LoVo (cell line): Measurements from ENCODE around the gene CHMP1A.
"Not testable (repeated sequence)": the region's sequence is repeated elsewhere in the genome, so short reads cannot be mapped to it uniquely, and the experiment has no call there.

Source experiments
- DNase-seq: peaks from one replicate; pipeline ENCODE4 v3.0.0-alpha.2; 2016; ENCODE audit warnings: low spot score

Gene CHMP1A

DNA sequence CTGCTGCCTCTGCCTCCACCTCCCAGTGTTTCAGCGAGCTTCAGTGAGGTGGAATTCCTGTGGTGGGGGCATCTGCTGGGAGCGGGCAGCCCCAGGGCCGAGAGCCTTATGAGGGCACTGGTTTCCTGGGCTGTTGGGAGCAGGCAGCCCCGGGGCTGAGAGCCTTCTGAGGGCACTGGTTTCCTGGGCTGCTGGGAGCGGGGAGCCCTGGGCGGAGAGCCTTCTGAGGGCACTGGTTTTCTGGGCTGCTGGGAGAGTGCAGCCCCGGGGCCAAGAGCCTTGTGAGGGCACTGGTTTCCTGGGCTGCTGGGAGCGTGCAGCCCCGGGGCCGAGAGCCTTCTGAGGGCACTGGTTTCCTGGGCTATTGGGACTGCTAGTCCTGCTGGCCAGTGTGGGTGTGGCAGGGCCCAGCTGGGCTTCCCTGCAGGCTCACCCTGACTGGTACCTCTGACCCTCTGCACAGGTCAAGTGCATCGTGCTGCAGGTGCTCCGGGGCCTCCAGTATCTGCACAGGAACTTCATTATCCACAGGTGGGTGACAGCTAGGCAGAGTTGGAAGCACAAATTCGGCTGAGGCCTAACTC, 34.6 kb upstream of the CHMP1A start:
- no peak for DNase-seq

DNA sequence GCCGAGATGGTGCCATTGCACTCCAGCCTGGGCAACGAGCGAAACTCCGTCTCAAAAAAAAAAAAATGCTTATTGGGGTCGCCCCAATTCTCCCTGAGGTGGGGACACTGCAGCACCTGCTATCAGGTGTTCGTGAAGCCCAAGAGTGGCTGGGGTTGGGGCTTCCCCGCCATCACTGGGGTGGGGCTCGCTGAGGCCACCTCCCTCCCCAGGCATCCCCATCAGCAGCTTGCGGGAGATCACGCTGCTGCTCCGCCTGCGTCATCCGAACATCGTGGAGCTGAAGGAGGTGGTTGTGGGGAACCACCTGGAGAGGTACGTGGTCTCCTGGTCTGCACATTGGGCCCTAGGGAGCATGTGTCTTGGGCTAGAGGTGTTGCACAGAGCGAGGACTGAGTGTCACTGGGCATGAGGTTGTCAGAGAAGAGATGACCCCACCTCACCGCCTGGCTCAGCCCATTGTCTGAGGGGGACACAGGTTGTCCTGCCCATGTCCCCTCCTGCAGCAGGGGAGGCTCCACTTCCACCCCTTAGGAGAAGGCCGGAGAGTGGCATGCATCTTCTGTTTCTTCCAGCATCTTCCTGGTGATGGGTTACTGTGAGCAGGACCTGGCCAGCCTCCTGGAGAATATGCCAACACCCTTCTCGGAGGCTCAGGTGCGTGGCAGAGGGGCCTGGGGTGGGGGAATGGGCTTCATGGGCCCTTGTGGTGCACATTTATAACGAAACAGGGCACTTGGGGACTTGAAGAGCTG, 33.9 kb upstream of the CHMP1A start:
- DNase-seq = no peak

DNA sequence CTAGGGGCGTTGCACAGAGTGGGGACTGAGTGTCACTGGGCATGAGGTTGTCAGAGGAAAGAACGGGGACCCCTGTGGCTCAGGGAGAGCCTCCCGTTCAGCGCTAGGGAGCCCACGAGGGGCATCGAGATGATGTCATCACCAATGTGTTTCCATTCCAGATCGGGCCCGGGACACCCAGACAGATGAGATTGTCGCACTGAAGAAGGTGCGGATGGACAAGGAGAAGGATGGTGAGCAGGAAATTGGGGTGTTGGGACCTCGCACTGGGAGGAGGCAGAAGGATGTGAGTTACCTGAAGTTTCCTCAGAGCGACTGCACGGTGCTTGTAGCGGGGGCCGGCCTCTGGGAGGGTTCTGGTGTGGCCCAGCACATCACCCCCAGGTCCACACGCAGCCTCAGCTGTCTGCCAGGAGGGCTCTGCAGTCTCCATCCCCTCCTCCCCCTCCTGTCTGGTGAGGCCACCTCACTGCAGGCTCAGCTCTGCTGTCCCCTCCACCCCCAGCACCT, 32.9 kb upstream of the CHMP1A start:
- DNase-seq = no peak

DNA sequence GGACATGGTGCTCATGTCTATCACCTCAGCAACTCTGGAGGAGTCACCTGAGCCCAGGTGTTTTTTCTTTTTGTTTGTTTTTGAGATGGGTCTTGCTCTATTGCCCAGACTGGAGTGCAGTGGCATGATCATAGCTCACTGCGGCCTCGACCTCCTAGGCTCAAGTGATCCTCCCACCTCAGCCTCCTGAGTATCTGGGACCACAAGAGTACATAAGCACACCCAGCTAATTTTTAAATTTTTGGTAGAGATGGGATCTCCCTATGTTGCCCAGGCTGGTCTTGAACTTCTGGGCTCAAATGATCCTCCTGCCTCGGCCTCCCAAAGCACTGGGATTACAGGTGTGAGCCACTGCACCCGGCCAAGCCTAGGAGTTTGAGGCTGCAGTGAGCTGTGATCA, 32.1 kb upstream of the CHMP1A start:
- not testable (repeated sequence) for DNase-seq

DNA sequence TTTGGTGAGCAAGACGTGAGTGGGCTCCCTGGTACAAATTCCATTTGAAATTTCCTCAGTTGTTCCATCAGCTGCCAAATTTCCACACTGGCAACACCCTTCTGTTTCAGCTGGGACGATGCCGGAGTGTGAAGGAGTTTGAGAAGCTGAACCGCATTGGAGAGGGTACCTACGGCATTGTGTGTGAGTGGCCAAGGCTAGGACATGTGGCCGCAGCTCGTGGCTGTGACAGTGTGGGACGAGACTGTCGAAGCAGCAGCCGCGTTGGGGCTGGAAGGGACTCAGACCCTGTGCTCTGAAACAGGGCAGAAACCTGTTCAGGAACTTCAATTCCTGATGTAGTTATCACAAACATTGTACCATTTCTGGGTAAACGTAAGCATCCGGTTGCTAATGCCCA, 31.6 kb upstream of the CHMP1A start:
- no peak for DNase-seq

DNA sequence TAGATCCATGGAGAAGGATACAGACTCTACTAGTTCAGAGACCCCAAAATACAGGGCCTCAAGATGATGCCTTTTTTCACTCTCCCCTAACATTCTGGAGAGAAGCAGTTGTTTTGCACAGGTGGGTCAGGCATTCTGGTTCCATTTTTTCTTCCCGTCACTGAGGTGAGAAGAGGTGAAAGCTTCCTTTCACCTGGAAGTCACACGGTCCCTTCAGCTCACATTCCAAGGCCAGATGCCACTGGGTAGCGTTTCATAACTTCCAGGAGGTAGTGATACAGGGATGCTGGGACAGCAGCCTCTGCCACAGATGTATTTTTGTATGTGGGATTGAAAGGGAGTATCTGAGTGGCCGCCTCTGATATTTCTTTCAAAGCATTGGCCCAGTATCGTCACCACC, 30.9 kb upstream of the CHMP1A start:
- DNase-seq = no peak

DNA sequence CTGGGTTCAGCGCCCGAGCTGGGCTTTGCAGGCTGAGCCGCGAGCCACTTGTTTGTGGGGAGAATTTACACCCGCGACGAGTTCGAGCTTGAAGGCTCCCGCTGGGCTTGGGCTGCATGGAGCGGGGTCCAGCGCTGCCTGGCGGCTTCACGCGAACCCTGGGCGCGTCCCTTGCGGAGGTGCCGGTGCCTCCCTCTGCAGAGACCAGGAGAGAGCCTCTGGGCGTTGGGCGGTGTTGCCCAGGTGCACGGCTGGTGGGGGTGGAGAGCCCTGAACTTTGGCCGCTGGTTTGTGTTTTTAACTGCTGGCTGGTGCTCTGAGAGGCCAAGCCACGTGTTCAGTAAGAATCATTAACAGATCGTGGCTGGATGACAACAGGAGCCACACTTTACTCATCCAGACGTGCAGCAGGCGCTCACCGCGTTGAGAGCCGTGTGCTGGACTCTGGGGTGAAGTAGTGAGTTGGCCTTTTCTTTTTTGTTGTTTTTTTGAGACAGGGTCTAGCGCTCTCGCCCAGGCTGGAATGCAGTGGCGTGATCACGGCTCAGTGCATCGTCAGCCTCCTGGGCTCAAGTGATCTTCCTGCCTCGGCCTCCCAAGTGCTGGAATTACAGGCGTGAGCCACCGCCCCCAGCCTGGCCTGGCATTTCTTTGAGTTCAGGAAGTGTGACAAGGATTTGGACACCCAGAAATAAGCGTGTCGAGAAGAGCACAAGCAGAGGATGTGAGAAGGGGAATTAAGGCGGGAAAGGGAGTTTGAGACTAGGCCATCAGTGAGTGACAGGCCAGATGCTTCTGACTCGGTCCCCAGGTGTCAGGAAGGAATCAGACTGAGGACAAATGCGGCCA, 29.8 kb upstream of the CHMP1A start:
- peak; percentile 78 for DNase-seq

DNA sequence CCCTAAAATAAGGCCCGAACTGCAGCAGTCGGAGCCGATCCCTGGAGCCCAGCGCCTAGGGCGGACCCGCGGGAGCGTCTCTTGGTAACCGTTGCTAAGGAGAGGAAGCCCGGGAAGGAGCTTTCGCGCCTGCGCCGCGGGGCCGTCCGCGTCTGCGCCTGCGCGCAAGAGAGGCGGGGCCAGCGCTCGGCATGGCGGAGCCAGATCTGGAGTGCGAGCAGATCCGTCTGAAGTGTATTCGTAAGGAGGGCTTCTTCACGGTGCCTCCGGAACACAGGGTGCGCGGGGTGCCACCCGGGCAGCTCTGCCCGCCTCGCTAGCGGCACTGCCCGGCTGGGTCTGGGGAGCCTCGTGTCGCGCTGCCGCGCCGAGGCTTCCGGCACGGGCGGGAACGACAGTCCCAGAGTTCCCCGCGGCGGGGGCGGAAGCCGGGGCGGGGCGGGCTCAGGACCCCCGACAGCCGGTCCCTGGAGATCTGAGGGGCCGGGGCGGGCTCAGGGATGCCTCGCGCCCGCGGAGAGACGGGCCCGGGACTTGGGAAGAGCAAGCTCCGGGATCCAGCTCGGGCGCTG, 29.1 kb upstream of the CHMP1A start, which contains the start of gene CDK10:
TSS of gene CDK10 (plus strand) at position 170 of the 572 bp plus-strand sequence. CDS start at position 192, 22 bp downstream.
- DNase-seq = peak; percentile 93

DNA sequence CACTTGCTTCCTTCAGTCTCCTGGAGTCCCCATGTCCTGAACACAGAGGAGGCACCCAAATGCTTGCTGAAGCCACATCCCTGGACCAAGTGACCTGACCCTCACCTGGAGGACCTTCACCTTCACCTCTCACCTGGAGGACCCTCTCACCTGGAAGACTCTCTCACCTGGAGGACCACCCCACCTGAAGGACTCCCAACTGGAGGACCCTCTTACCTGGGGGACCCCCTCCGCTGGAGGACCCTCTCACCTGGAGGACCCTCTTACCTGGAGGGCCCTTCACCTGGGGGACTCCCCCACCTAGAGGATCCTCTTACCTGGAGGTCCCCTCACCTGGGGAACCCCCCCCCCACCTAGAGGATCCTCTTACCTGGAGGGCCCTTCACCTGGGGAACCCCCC, 28.4 kb upstream of the CHMP1A start:
- DNase-seq = no peak

DNA sequence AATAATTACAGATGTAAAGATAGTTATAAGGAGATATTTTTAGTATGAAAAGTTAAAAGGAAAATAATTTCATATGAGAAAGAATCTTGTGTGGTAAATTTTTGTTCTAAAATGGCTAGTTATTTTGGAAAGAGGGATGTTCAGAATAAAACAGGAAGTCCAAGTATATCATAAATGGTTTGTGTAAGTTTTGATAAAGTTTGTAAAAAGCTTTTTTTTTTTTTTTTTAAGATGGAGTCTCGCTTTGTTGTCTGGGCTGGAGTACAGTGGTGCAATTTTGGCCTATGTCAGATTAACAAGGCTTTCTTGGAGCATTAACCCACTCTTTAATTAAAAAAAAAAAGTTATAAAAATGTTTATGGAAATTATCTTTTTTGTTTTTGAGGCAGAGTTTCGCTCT, 20.8 kb upstream of the CHMP1A start:
- DNase-seq = no peak

DNA sequence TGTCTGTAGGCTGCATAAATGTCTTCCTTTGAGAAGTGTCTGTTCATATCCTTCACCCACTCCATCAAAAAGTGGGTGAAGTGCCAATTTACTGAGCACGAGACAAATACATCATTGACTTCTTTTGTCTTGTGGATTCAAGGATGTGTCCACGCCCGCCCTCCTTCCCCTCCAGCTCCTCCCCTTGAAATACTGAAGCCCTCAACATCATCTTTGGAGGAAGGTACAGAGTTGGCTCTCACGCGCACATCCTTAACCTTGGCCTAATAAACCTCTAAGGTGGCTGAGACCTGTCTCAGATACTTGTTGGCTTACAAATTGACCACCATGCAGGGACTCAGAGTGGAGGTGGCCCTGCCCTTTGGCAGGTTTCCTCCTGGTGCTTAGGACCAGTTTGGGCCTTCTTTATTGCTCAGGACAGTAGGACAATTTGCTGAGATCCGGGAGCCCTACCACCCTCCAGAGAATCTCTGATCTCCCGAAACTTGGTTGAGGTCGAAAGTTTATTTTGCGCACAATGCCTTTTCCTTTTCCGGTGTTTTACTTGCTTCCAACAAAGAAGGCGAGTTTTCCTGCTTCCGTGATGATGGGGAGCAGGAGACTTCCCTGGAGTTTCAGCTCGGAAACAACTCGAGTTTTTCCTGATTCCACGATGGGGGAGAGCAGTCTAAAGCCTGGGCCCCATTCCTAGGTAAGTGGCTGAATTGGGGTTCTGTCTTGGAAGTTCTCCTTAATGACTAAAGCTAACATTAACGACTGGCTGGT, 14.9 kb upstream of the CHMP1A start:
- no peak for DNase-seq

DNA sequence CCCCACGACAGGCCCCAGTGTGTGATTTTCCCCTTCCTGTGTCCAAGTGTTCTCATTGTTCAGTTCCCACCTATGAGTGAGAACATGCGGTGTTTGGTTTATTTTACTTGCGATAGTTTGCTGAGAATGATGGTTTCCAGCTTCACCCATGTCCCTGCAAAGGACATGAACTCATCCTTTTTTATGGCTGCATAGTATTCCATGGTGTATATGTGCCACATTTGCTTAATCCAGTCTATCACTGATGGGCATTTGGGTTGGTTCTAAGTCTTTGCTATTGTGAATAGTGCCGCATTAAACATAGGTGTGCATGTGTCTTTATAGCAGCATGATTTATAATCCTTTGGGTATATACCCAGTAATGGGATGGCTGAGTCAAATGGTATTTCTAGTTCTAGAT, 14.1 kb upstream of the CHMP1A start:
- not testable (repeated sequence) for DNase-seq

DNA sequence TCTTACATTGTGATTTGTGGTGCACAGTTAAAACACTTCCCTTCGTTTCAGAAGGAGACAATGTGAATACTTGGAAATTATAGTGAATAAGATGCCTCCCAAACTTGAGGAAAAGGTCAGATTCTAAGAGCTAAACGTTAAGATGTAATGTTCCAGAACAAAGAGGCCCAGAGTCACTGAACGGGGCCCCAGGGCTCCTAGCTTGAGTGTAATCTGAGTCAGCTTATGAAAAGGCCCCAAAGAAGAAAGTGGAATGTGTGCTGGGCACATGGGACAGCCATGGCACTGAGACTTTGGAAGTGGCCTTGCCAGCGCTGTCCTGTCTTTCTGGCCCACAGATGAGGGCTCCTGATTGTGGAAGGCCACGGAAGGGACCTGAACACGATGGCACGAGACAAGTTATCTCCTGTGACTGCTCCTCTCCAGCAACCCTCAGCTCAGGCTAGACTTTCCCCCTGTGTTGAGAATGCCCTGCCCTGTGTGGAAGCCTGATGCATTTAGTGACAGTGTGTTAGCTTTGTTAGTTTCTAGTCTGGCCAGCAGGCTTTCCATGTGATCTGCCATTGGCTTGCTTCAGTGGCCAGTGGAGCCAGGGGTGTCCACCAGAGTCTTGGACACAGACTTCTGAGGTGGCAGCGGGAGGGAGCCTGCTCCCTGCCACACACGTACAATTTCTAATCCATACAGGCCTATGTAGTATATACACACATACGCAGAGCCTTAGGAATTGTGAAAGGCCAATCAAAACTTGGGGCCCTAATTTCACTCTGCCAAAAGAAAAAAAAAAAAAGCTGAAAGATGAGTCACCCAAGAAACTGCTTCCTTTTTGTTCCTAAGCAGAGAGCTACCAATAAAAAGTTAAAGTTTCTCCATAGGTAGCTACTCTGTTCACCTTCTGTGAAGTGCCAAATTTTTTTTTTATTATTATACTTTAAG, 13.3 kb upstream of the CHMP1A start:
- no peak for DNase-seq

DNA sequence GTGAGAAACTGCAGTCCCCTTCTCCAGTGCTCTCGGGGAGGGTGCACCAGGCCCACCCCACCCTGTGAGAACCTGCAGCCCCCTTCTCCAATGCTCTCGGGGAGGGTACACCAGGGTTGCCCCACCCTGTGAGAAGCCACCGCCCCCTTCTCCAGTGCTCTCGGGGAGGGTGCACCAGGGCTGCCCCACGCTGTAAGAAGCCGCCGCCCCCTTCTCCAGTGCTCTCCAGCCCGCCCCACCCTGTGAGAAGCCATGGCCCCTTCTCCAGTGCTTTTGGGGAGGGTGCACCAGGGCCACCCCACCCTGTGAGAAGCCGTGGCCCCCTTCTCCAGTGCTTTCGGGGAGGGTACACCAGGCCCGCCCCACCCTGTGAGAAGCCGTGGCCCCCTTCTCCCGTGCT, 12.2 kb upstream of the CHMP1A start:
- DNase-seq = no peak

DNA sequence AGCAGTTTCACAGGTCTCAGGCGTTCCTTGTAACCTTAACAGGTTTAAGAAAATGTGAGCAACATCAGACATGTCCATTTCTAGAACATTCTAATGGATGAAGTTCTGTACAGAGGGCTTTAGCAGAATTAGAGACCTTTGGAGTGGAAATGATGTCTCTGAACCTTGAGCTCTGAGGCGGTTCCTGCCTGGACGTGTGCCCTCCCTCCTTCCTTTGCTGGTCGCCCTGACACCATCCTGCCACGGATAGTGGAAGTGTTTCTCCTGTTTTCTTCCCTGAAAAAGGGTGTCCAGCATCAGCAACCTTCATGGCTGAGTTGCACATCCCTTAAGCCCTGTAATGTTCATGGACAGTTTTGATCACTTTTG, 11.3 kb upstream of the CHMP1A start:
- DNase-seq = no peak

DNA sequence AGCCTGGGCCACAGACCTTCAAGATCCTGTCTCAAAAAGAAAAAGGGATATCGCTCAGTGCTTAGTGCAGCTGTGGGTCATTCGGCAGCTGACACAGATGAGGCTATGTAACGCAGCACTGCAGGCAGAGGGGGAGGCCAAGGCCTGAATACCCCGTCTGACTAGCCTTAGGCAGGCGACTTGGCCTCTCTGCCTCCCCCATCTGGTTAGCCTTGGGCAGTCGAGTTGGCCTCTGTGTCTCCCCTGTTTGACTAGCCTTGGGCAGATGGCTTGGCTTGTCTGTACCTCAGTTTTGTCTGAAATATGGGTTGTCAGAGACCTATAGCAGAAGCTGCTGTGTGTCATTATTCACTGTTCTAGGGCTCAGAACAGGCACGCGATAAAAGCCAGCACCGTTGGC, 10.1 kb upstream of the CHMP1A start:
- DNase-seq = no peak

DNA sequence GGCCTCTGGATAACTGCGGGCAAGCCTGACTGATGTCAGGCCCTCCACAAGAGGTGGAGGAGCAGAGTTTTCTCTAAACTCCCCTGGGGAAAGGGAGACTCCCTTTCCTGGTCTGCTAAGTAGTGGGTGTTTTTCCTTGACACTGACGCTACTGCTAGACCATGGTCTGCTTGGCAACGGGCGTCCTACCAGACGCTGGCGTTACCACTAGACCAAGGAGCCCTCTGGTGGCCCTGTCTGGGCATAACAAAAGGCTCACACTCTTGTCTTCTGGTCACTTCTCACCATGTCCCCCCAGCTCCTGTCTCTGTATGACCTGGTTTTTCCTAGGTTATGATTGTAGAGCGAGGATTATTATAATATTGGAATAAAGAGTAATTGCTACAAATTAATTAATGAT, 9.5 kb upstream of the CHMP1A start:
- not testable (repeated sequence) for DNase-seq

DNA sequence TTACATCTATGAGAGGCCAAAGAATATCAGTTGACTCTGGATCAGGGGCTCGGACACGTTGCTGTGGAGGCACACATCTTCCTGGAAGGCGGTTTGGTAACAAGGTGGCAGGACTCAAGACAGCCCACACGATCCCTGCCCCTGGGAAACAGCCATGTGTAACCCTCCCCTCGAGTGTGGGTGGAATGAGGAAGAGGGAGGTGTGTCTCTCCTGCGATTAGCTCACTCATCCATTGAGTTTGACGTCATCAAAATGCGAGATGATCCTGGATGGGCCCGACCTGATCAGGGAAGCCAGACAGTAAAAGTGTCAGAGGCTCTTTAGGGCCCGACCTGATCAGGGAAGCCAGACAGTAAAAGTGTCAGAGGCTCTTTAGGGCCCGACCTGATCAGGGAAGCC, 6.7 kb upstream of the CHMP1A start:
- not testable (repeated sequence) for DNase-seq

DNA sequence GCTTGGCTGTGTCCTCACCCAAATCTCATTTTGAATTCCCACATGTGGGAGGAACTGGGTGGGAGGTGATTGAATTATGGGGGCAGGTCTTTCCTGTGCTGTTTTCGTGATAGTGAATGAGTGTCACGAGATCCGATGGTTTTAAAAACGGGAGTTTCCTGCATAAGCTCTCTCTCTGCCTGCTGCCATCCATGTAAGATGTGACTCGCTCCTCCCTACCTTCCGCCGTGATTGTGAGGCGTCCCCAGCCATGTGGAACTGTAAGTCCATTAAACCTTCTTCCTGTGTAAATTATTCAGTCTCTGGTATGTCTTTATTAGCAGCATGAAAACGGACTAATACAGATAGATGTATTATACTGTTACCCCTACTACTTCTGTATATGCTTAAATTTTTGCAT, 3.7 kb upstream of the CHMP1A start:
- no peak for DNase-seq

DNA sequence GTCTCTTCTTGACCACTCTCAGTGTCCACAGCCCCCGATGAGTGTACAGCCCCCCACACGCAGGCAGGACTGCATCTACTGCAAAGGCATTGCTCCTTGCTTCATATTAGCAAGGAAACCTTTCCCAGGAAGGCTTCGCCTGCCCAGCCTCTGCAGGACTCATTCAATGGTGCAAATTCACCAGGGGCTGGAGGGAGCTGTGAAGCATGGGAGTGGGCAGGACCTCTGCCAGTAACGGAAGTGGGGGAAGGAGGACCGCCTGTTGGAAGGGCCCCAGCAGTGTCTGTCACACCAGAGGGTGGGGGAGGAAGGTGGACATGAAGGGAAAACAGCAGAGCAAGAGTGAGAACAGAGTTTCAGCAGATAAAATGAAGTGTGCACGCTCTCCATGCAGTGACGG, 2.6 kb upstream of the CHMP1A start:
- DNase-seq = no peak
